SU-DHL-6 (cell line): ENCODE measurements around the gene DLK1.

ENCODE experiments used
- H2AFZ ChIP-seq: fragments of 200-600 bp; sonication (generic); 2 replicates; pipeline ENCODE4 v1.6.1; 2014; ENCODE audit warnings: low read depth, mild to moderate bottlenecking, moderate library complexity, mixed read lengths, antibody characterized with exemption, low read length; ENCODE audit not compliant: severe bottlenecking
- H3F3A ChIP-seq: fragments of 200-600 bp; shearing (Covaris generic); 2 replicates; pipeline ENCODE4 v1.6.0; 2016; ENCODE audit warnings: antibody characterized with exemption, mild to moderate bottlenecking; ENCODE audit not compliant: insufficient read depth
- H3K27ac ChIP-seq: fragments of 200-600 bp; sonication (generic); 2 replicates; pipeline ENCODE4 v1.5.1; 2016; ENCODE audit warnings: low read depth, mild to moderate bottlenecking, low read length, moderate library complexity, mixed read lengths
- H3K27me3 ChIP-seq: fragments of 200-600 bp; sonication (generic), shearing (Covaris generic); 2 replicates; pipeline ENCODE4 v1.6.0; 2014; ENCODE audit warnings: mild to moderate bottlenecking, low read length
- H3K36me3 ChIP-seq: fragments of 200-600 bp; sonication (generic); 2 replicates; pipeline ENCODE4 v1.6.1; 2014; ENCODE audit warnings: mild to moderate bottlenecking, low read length, mixed read lengths
- H3K4me2 ChIP-seq: fragments of 300-600, 200-600 bp; shearing (Covaris generic), sonication (generic); 2 replicates; pipeline ENCODE4 v1.6.0; 2014; ENCODE audit warnings: low read length, low read depth, mild to moderate bottlenecking; ENCODE audit not compliant: poor library complexity, severe bottlenecking
- H3K4me3 ChIP-seq: fragments of 200-600 bp; sonication (generic); 2 replicates; pipeline ENCODE4 v1.5.1; 2014; ENCODE audit warnings: antibody characterized with exemption, low read length, mild to moderate bottlenecking, mixed read lengths; ENCODE audit not compliant: insufficient read depth, poor library complexity, severe bottlenecking
- H3K79me2 ChIP-seq: fragments of 200-600 bp; sonication (generic); 2 replicates; pipeline ENCODE4 v1.6.1; 2014; ENCODE audit warnings: mild to moderate bottlenecking, low read length, moderate library complexity; ENCODE audit not compliant: insufficient read depth
- H3K9ac ChIP-seq: fragments of 200-600 bp; sonication (generic); 2 replicates; pipeline ENCODE4 v1.7.0; 2014; ENCODE audit warnings: mild to moderate bottlenecking, low read length
- H3K9me2 ChIP-seq: fragments of 200-600 bp; sonication (generic); replicated peaks from 2 replicates; pipeline ENCODE4 v1.6.1; 2014; ENCODE audit warnings: low read length; ENCODE audit not compliant: insufficient read depth
- H3K9me3 ChIP-seq: fragments of 200-600 bp; sonication (generic); 2 replicates; pipeline ENCODE4 v1.6.1; 2014; ENCODE audit warnings: low read length, mixed read lengths; ENCODE audit not compliant: insufficient read depth
- H4K20me1 ChIP-seq: fragments of 200-600 bp; sonication (generic); 2 replicates; pipeline ENCODE4 v1.6.1; 2014; ENCODE audit warnings: low read depth, mild to moderate bottlenecking, antibody characterized with exemption, low read length, moderate library complexity, mixed read lengths
- EZH2phosphoT487 ChIP-seq: fragments of 200-600 bp; sonication (generic), shearing (Covaris generic); conservative IDR thresholded peaks from 2 replicates; pipeline ENCODE4 v1.6.1; 2018; ENCODE audit warnings: mild to moderate bottlenecking, antibody characterized with exemption, low read length, moderate library complexity, mixed read lengths
- TF ChIP-seq, protein P1 (sequence below): fragments of 200-600 bp; sonication (generic); IDR thresholded peaks from one replicate; pipeline ENCODE4 v1.5.1; 2017; ENCODE audit warnings: antibody characterized with exemption, mild to moderate bottlenecking, low read length, moderate library complexity; ENCODE audit not compliant: insufficient read depth, poor library complexity, severe bottlenecking

DLK1 gene

DNA sequence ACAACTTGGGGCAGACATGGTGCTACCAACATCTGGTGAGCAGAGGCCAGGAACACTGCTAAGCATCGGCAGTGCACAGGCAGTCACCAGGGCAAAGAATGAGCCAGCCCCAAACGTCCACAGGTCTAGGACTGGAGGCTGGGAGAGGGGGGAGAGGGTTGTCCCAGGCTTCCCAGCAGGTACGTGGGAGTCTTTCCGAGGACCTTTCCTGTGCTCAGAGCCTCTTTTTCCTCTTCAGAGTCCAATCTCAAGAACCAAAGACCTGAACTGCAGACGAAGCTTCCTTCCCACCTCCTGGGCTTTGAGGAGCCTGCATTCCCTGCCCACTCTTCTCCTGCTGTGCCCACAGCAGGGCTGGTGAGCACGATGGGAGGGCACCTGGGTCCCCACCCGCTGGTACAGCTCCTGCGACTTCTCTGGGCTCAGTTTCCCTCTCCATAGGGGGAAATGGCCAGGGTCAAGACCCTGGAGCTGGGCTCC, 48.7 kb downstream of the DLK1 start:
- Histone ChIP-seq H3K9ac (no peak overlapping the region), H3K79me2 (no peaks in the 10 kb centered on the region), H3F3A (no peaks in the 10 kb centered on the region), H3K9me3 (no peaks in the 10 kb centered on the region), H2AFZ (no peak overlapping the region), H3K9me2 (no peaks in the 10 kb centered on the region), H3K27me3 (no peaks in the 10 kb centered on the region), H3K36me3 (no peaks in the 10 kb centered on the region), H4K20me1 (no peaks in the 10 kb centered on the region), H3K4me3 (no peak overlapping the region), H3K4me2 (no peak overlapping the region), H3K27ac (no peak overlapping the region)
- TF ChIP-seq EZH2phosphoT487 = no peak
- TF ChIP-seq, protein P1, sequence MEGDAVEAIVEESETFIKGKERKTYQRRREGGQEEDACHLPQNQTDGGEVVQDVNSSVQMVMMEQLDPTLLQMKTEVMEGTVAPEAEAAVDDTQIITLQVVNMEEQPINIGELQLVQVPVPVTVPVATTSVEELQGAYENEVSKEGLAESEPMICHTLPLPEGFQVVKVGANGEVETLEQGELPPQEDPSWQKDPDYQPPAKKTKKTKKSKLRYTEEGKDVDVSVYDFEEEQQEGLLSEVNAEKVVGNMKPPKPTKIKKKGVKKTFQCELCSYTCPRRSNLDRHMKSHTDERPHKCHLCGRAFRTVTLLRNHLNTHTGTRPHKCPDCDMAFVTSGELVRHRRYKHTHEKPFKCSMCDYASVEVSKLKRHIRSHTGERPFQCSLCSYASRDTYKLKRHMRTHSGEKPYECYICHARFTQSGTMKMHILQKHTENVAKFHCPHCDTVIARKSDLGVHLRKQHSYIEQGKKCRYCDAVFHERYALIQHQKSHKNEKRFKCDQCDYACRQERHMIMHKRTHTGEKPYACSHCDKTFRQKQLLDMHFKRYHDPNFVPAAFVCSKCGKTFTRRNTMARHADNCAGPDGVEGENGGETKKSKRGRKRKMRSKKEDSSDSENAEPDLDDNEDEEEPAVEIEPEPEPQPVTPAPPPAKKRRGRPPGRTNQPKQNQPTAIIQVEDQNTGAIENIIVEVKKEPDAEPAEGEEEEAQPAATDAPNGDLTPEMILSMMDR = no peak

DNA sequence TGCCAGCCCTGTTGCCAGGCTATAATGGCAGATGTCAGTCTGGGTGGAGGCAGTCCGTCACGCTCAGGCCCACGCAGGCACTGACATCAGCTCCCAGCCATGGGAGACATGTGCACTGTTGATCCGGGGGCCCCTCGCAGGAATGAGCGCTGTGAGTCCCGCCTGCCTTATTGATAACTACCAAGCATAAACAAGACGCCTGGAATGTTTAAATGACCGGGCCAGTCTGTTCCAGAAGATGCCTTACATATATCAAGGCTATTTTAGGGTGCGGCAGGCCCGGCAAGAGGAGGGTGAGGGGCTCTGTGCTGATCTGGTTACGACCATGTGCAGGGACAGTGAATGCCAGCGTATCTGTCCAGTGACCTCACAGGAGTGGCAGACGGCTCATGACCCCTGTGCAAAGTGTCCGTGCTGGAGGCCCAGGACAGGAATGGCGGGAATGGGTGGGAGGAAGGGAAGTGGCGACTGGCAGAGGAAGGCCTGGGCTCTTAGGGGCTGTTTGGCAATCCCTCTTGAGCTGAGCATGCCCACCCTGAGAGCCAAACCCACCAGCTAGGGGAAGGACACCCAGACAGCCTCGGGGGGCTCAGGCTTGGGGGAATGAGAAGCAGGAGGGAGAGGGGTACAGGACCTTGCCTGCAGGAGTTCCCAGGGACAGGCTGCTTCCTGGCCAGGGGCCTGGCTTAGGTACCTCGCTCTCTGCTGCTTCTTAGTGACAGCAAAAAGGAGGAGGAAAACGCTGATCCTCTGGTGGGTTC, 49.3 kb downstream of the DLK1 start:
- no peak overlapping the region for H3K4me2 ChIP-seq
- H3K9me3 ChIP-seq = no peaks in the 10 kb centered on the region
- H3K27me3 ChIP-seq = no peaks in the 10 kb centered on the region
- no peaks in the 10 kb centered on the region for H3F3A ChIP-seq
- TF ChIP-seq EZH2phosphoT487 = no peak
- TF ChIP-seq, protein P1 = no peak
- H2AFZ ChIP-seq = no peak overlapping the region
- no peaks in the 10 kb centered on the region for H3K9me2 ChIP-seq
- no peaks in the 10 kb centered on the region for H3K36me3 ChIP-seq
- no peaks in the 10 kb centered on the region for H4K20me1 ChIP-seq
- H3K27ac ChIP-seq = no peak overlapping the region
- H3K79me2 ChIP-seq = no peaks in the 10 kb centered on the region
- no peak overlapping the region for H3K4me3 ChIP-seq
- no peak overlapping the region for H3K9ac ChIP-seq

DNA sequence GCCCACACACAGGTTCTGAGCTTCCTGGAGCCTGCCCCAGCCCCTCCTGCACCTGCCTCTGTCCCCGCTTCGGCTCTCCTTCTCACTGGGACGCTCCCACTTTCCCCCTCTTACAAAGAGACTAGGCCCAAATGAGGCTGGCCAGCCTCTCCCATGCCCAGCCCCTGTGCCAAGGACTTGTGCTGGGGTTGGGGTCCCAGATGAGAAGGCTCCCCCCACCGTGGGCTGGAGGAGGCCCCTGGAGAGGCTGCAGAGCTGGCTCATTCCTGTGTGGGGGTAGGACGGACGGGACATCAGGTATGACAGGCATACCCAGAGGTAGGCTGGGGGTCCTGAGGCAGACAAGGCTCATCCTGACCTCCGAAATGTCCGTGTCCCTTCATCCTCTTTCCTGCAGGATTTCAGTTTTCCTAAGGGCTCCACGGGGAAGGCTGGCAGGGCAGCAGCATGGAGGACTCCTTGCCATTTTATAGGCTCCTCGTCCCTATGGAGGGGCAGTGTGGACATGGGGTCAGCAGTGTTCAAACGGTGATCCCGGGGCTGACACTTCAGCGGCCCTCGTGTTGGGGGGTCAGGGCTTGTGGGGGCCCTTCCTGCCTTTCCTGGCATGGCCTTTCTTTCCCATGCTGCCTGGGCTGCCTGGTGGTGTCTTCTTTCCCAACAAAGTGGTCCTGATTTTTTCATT, 50.1 kb downstream of the DLK1 start:
- TF ChIP-seq EZH2phosphoT487 = no peak
- TF ChIP-seq, protein P1 = no peak
- no peak overlapping the region for H3K27ac ChIP-seq

More for the DNA sequence above, 50.1 kb downstream of the DLK1 start:
- Histone ChIP-seq H3K9ac (no peak overlapping the region), H3K36me3 (no peaks in the 10 kb centered on the region), H4K20me1 (no peaks in the 10 kb centered on the region), H3F3A (no peaks in the 10 kb centered on the region), H3K4me3 (no peak overlapping the region), H3K9me3 (no peaks in the 10 kb centered on the region), H2AFZ (no peak overlapping the region), H3K79me2 (no peaks in the 10 kb centered on the region), H3K4me2 (no peak overlapping the region), H3K9me2 (no peaks in the 10 kb centered on the region), H3K27me3 (no peaks in the 10 kb centered on the region)
